Loucy (cell line): ENCODE measurements around the gene LYRM4.

Source experiments
- H2AFZ ChIP-seq: fragments of 200-600 bp; sonication (generic); 2 replicates; pipeline ENCODE4 v1.6.0; 2016; ENCODE audit warnings: antibody characterized with exemption, mild to moderate bottlenecking, low read length, moderate library complexity
- H3F3A ChIP-seq: fragments of 200-600 bp; 2 replicates; pipeline ENCODE4 v1.6.0; 2016; ENCODE audit warnings: antibody characterized with exemption, low read depth, mild to moderate bottlenecking
- H3K27me3 ChIP-seq: fragments of 200-600 bp; sonication (generic); 2 replicates; pipeline ENCODE4 v1.6.1; 2014; ENCODE audit warnings: low read length, mild to moderate bottlenecking; ENCODE audit not compliant: insufficient read depth, poor library complexity, severe bottlenecking
- H3K36me3 ChIP-seq: fragments of 200-600 bp; sonication (generic); 2 replicates; pipeline ENCODE4 v1.6.1; 2016; ENCODE audit warnings: low read length; ENCODE audit not compliant: insufficient read depth
- H3K4me1 ChIP-seq: fragments of 200-600 bp; sonication (generic); 2 replicates; pipeline ENCODE4 v1.5.1; 2014; ENCODE audit warnings: low read length, mild to moderate bottlenecking; ENCODE audit not compliant: insufficient read depth, poor library complexity, severe bottlenecking
- H3K4me2 ChIP-seq: fragments of 200-600 bp; sonication (generic); 2 replicates; pipeline ENCODE4 v1.6.0; 2014; ENCODE audit warnings: antibody characterized with exemption, low read length, low read depth, mild to moderate bottlenecking; ENCODE audit not compliant: poor library complexity, severe bottlenecking
- H3K4me3 ChIP-seq: fragments of 200-600 bp; sonication (generic); 2 replicates; pipeline ENCODE4 v1.5.1; 2014; ENCODE audit warnings: low read length, mild to moderate bottlenecking, mixed read lengths; ENCODE audit not compliant: poor library complexity, severe bottlenecking
- H3K79me2 ChIP-seq: fragments of 200-600 bp; sonication (generic); 2 replicates; pipeline ENCODE4 v1.6.1; 2014; ENCODE audit warnings: low read length; ENCODE audit not compliant: insufficient read depth
- H3K9ac ChIP-seq: fragments of 200-600 bp; sonication (generic); 2 replicates; pipeline ENCODE4 v1.6.0; 2014; ENCODE audit warnings: mild to moderate bottlenecking, low read depth, low read length, moderate library complexity; ENCODE audit not compliant: poor library complexity, severe bottlenecking
- H3K9me2 ChIP-seq: fragments of 200-600 bp; sonication (generic); replicated peaks from 2 replicates; pipeline ENCODE4 v1.6.1; 2016; ENCODE audit warnings: low read depth, low read length, mixed read lengths
- H3K9me3 ChIP-seq: fragments of 200-600 bp; sonication (generic); 2 replicates; pipeline ENCODE4 v1.6.1; 2014; ENCODE audit warnings: mild to moderate bottlenecking, antibody characterized with exemption, low read length, low read depth; ENCODE audit not compliant: insufficient read depth
- H4K20me1 ChIP-seq: fragments of 200-600 bp; sonication (generic); 2 replicates; pipeline ENCODE4 v1.6.0; 2014; ENCODE audit warnings: antibody characterized with exemption, low read length, mild to moderate bottlenecking; ENCODE audit not compliant: insufficient read depth, poor library complexity, severe bottlenecking
- CTCF ChIP-seq: fragments of 200-600 bp; sonication (generic); conservative IDR thresholded peaks from 2 replicates; pipeline ENCODE4 v1.5.1; 2014; ENCODE audit warnings: mild to moderate bottlenecking, antibody characterized with exemption, low read length
- EZH2phosphoT487 ChIP-seq: fragments of 200-600 bp; IDR thresholded peaks from 2 replicates; pipeline ENCODE4 v1.6.1; 2018; ENCODE audit warnings: antibody characterized with exemption, mild to moderate bottlenecking, moderate library complexity, borderline replicate concordance

LYRM4 gene

GRCh38 chr6:5076931-5077330, 183.8 kb downstream of the LYRM4 start:
- no peak for TF ChIP-seq EZH2phosphoT487
- no peak for TF ChIP-seq CTCF
- Histone ChIP-seq H3K9me3 (no peaks in the 10 kb centered on the region), H3K79me2 (no peaks in the 10 kb centered on the region), H3K4me2 (no peak overlapping the region), H4K20me1 (no peaks in the 10 kb centered on the region), H3K4me3 (no peak overlapping the region), H3F3A (no peaks in the 10 kb centered on the region), H3K36me3 (no peaks in the 10 kb centered on the region), H3K27me3 (no peaks in the 10 kb centered on the region), H3K9me2 (no peaks in the 10 kb centered on the region), H3K9ac (no peak overlapping the region), H3K4me1 (no peaks in the 10 kb centered on the region), H2AFZ (no peak overlapping the region)

- Histone ChIP-seq H3K79me2 (no peaks in the 10 kb centered on the region), H3K4me2 (no peak overlapping the region), H3K4me3 (no peak overlapping the region), H3F3A (no peaks in the 10 kb centered on the region), H2AFZ (no peak overlapping the region), H3K9ac (no peak overlapping the region), H3K9me3 (no peaks in the 10 kb centered on the region), H3K27me3 (no peaks in the 10 kb centered on the region), H3K4me1 (no peaks in the 10 kb centered on the region), H4K20me1 (no peaks in the 10 kb centered on the region), H3K36me3 (no peaks in the 10 kb centered on the region), H3K9me2 (no peaks in the 10 kb centered on the region)
- TF ChIP-seq CTCF (no peak), EZH2phosphoT487 (no peak)
Observed at GRCh38 chr6:5073992-5074391, 186.8 kb downstream of the LYRM4 start.

GRCh38 chr6:5072440-5072839, 188.3 kb downstream of the LYRM4 start:
- H3K4me1 ChIP-seq, result no peaks in the 10 kb centered on the region
- H3K4me3 ChIP-seq, result no peak overlapping the region
- H3K9ac ChIP-seq, result no peak overlapping the region
- H3K9me2 ChIP-seq, result no peaks in the 10 kb centered on the region
- H3K9me3 ChIP-seq, result no peaks in the 10 kb centered on the region
- no peaks in the 10 kb centered on the region for H3K79me2 ChIP-seq
- H4K20me1 ChIP-seq, result no peaks in the 10 kb centered on the region
- no peaks in the 10 kb centered on the region for H3K36me3 ChIP-seq
- TF ChIP-seq CTCF, result no peak
- no peak for TF ChIP-seq EZH2phosphoT487
- H3K4me2 ChIP-seq, result no peak overlapping the region
- no peaks in the 10 kb centered on the region for H3K27me3 ChIP-seq
- H2AFZ ChIP-seq, result no peak overlapping the region
- H3F3A ChIP-seq, result no peaks in the 10 kb centered on the region
